Effector memory CD8-positive, alpha-beta T cell (primary cell): ENCODE results near the gene TNFRSF6B.

ENCODE experiments used
- ATAC-seq: fragments of 150-1000 bp; cut with Tn5 transposase; replicated peaks from 2 replicates; pipeline ENCODE4 v1.10.0; 2021; ENCODE audit warnings: mild to moderate bottlenecking, moderate library complexity
- DNase-seq, 3 experiments: peaks; one replicate each; pipeline ENCODE4 v3.0.0; 2021
- H3K27ac Mint-ChIP-seq, 2 donors: one replicate each; pipeline ENCODE4 v1.8.0; 2022; ENCODE audit warnings: mild to moderate bottlenecking in 2 of 2, mixed read lengths in 2 of 2, moderate library complexity in 2 of 2
- H3K27me3 Mint-ChIP-seq, 2 donors: one replicate each; pipeline ENCODE4 v1.8.0; 2022; ENCODE audit warnings: mixed read lengths in 2 of 2
- H3K36me3 Mint-ChIP-seq: one replicate; pipeline ENCODE4 v1.8.0; 2022; ENCODE audit warnings: mild to moderate bottlenecking, moderate library complexity, mixed read lengths; ENCODE audit not compliant: insufficient read depth
- H3K4me1 Mint-ChIP-seq, 2 donors: one replicate each; pipeline ENCODE4 v1.8.0; 2022; ENCODE audit warnings: low read depth in 2 of 2, mixed read lengths in 2 of 2
- H3K4me3 Mint-ChIP-seq, 2 donors: one replicate each; pipeline ENCODE4 v1.8.0; 2022; ENCODE audit warnings: mild to moderate bottlenecking in 2 of 2, mixed read lengths in 2 of 2, moderate library complexity in 2 of 2
- H3K9me3 Mint-ChIP-seq, 2 donors: one replicate each; pipeline ENCODE4 v1.8.0; 2022; ENCODE audit warnings: mixed read lengths in 2 of 2

TNFRSF6B gene

GRCh38 chr20:63741354-63741675, 44.9 kb downstream of the TNFRSF6B start:
- Mint-ChIP-seq H3K36me3 (peaks cover 35% of the 10 kb centered on the region), H3K4me1 (peaks cover 1 to 11% of the 10 kb centered on the region in 2 donors), H3K27me3 (no peaks in the 10 kb centered on the region), H3K9me3 (no peaks in the 10 kb centered on the region), H3K4me3 (peak overlapping the region; percentile 61 to 67), H3K27ac (peak overlapping the region in 1 of 2 donors; percentile 49)
- ATAC-seq (no peak), DNase-seq (no peak)

DNA sequence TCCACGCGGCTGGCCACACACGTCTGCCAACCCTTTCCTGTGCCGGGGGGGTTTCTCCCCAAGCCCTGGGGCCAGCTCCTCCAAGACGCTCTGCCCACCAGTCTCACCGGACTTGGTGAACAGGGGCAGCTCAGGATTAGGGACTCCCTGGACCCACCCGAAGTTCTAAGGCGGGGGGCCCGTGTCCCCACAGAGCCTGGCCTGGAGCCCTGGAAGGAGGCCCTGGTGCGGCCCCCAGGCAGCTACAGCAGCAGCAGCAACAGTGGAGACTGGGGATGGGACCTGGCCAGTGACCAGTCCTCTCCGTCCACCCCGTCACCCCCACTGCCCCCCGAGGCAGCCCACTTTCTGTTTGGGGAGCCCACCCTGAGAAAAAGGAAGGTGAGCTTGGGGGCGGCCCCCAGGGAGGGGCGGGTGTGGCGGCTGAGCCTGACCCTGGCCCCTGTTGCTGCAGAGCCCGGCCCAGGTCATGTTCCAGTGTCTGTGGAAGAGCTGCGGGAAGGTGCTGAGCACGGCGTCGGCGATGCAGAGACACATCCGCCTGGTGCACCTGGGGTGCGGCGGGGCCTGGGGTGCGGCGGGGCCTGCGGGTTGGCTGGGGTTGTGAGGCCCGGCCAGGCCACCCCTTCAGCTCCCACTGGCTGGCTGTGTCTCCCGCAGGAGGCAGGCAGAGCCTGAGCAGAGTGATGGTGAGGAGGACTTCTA, 45.4 kb downstream of the TNFRSF6B start:
- ATAC-seq = no peak
- H3K4me3 Mint-ChIP-seq = peak overlapping the region; percentile 61 to 67
- H3K9me3 Mint-ChIP-seq = no peaks in the 10 kb centered on the region

DNA sequence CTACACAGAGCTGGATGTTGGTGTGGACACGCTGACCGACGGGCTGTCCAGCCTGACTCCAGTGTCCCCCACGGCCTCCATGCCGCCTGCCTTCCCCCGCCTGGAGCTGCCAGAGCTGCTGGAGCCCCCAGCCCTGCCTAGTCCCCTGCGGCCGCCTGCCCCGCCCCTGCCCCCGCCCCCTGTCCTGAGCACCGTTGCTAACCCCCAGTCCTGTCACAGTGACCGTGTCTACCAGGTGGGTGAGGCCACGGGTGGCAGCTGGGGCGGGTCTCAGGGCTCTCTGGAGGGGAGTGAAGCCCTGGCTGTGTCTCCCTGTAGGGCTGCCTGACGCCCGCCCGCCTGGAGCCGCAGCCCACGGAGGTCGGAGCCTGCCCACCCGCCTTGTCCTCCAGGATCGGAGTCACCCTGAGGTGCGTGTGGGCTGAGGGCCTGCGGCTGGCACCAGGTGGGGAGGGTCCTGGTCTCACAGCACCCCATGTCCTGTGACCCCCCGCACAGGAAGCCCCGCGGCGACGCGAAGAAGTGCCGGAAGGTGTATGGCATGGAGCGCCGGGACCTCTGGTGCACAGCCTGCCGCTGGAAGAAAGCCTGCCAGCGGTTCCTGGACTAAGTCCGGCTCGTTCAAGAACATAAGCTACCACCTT, 46.1 kb downstream of the TNFRSF6B start:
- DNase-seq (no peak), ATAC-seq (no peak)
- Mint-ChIP-seq H3K9me3 (no peaks in the 10 kb centered on the region), H3K27ac (no peak overlapping the region), H3K4me1 (peaks cover 0 to 10% of the 10 kb centered on the region in 2 donors), H3K27me3 (no peaks in the 10 kb centered on the region), H3K4me3 (no peak overlapping the region), H3K36me3 (peaks cover 24% of the 10 kb centered on the region)

More for the DNA sequence above, 45.4 kb downstream of the TNFRSF6B start:
- DNase-seq = no peak
- Mint-ChIP-seq H3K4me1 (peaks cover 0 to 10% of the 10 kb centered on the region in 2 donors), H3K27ac (peak overlapping the region in 1 of 2 donors; percentile 49), H3K27me3 (no peaks in the 10 kb centered on the region), H3K36me3 (peaks cover 30% of the 10 kb centered on the region)

GRCh38 chr20:63743210-63743970, 46.9 kb downstream of the TNFRSF6B start:
- Mint-ChIP-seq H3K27me3 (no peaks in the 10 kb centered on the region), H3K9me3 (no peaks in the 10 kb centered on the region), H3K36me3 (peaks cover 20% of the 10 kb centered on the region), H3K4me1 (peaks cover 0 to 8% of the 10 kb centered on the region in 2 donors), H3K27ac (no peak overlapping the region), H3K4me3 (no peak overlapping the region)
- ATAC-seq (no peak), DNase-seq (no peak)

DNA sequence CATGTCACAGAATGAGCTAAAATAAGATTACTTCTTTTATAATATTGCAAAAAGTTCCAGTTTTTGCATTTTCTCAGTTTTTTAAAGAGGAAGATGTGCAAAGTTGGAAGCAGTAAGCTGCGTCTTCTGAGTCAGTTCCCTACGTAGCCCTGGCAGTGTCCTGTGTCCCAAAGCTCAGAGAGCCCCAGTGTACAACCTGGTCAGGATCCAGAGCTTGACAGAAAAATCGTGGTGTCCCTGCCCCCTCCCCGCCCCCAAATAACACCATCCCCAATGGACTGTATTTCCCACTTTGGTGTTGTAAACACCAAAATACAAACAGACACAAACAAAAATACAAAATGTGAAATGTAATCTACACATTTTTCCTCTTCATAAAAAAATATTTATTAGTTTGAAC, 47.7 kb downstream of the TNFRSF6B start:
- Mint-ChIP-seq H3K4me1 (peaks cover 4 to 9% of the 10 kb centered on the region in 2 donors), H3K36me3 (peaks cover 14% of the 10 kb centered on the region), H3K27me3 (no peaks in the 10 kb centered on the region), H3K27ac (no peak overlapping the region), H3K4me3 (no peak overlapping the region), H3K9me3 (no peaks in the 10 kb centered on the region)
- ATAC-seq (no peak), DNase-seq (no peak)

DNA sequence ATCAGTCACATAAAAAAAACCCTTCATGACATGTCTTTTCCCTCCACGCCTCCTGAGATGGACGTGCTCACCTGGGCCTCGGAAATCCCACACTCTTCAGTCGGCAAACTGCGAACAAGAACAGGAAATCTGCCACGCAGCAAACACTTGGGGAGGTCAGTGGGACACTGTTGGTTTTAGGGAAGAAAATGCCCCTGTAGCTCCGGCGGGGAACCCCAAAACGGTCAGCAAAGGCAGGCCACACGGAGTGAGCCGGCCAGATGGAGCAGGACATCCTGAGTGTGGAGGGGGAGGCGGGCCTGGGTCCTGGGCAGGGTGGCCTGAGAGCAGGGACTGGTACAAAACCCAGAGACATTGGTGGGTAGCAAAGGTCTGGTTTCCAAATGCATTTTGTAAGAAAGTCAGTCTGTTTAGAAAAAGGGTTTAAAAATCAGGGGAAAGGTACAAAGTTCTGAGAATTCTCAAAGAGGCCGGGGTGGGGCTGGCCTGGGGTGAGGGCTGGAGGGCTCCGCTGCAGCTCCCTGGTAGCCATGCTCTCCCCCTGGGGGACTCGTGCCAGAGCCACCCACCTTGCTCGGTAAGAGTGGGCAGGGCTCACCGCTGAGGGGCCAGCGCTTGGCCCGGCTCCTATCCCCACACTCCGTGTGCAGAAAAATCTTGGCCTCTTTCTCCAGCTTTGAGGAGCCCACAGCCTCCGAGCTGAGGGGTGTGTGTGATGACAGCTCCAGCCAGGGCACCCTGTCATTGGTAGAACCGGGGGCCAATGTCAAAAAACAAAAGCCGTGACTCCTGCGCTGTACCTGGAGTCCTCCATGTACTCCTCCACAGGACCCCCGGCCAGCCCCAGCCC, 48.3 kb downstream of the TNFRSF6B start:
- no peaks in the 10 kb centered on the region for H3K27me3 Mint-ChIP-seq
- H3K4me1 Mint-ChIP-seq = peaks cover 4 to 11% of the 10 kb centered on the region in 2 donors
- H3K9me3 Mint-ChIP-seq = no peaks in the 10 kb centered on the region
- H3K4me3 Mint-ChIP-seq = no peak overlapping the region
- ATAC-seq (no peak), DNase-seq (no peak)
- peaks cover 14% of the 10 kb centered on the region for H3K36me3 Mint-ChIP-seq
- H3K27ac Mint-ChIP-seq = peak overlapping the region in 1 of 2 donors; percentile 49

GRCh38 chr20:63745424-63745805, 49.0 kb downstream of the TNFRSF6B start:
- Mint-ChIP-seq H3K27ac (no peak overlapping the region), H3K4me3 (no peak overlapping the region), H3K9me3 (no peaks in the 10 kb centered on the region), H3K4me1 (peaks cover 4 to 11% of the 10 kb centered on the region in 2 donors), H3K27me3 (no peaks in the 10 kb centered on the region), H3K36me3 (peaks cover 14% of the 10 kb centered on the region)
- no peak for DNase-seq
- ATAC-seq = no peak

DNA sequence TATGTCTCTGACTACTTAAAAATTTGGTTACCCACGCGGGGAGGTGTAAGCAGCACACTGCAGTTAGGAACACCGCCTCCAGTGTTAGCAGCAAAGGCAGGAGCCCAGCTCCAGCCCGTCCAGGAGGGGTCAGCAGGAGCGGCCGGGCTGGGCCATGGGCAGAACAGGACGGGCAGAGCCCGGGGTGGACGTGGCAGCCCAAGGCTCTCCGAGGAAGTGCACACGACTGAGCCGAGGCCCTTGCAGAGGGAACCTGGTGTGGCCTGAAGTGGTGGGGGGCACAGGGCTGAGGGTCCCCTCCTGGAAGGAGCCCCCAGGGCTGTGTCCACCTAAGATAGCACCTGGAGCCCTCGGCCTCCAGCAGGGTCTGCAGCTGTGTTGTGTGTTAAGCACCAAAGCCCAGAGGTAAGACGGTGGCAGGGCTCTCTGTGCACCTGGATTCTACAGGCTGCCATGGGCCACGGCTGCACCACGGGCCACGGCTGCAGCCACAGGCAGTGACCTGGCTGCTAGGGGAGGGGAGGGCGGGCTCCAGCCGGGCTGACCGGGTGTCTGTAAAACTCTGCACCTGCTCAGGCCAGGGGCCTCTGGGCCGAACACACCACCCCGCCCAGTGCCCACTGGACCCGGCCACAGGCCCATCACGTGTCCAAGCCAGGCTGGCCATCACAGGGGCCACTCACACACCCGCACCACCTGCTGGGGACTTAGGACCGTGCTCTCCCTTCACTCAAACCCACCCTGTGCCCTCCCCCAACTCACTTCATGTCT, 49.7 kb downstream of the TNFRSF6B start:
- ATAC-seq = no peak
- H3K9me3 Mint-ChIP-seq = no peaks in the 10 kb centered on the region
- no peak overlapping the region for H3K4me3 Mint-ChIP-seq
- DNase-seq = no peak
- peaks cover 6 to 16% of the 10 kb centered on the region in 2 donors for H3K4me1 Mint-ChIP-seq
- H3K36me3 Mint-ChIP-seq = peaks cover 10% of the 10 kb centered on the region
- no peaks in the 10 kb centered on the region for H3K27me3 Mint-ChIP-seq
- no peak overlapping the region for H3K27ac Mint-ChIP-seq

DNA sequence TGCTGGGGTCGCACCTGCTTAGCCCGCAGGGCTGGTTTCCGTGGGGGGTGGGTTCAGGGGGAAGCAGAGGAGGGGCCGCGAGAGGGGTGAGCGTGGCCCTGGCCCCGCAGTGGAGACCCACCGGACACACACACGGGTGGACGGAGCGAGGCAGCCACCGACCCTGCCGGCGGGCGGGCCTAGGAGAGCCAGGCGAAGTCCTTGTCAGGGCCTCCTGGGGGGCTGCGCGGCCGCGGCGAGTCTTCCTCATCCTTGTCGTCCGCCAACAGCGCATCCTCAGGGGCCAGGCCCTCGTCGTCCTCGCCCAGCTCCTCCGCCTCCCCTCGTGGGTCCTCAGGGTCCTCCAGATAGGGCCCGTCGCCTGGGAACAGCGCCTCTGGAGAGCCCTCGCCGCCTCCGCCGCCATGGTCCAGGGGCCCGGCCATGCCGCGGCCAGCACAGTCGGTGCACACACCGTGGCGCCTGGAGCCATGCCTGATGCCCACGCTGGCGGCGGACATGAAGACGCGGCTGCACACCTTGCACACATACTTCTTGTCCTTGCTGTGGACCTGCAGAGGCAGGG, 50.4 kb downstream of the TNFRSF6B start:
- no peak overlapping the region for H3K27ac Mint-ChIP-seq
- no peaks in the 10 kb centered on the region for H3K9me3 Mint-ChIP-seq
- DNase-seq = no peak
- peaks cover 7% of the 10 kb centered on the region for H3K36me3 Mint-ChIP-seq
- no peak for ATAC-seq
- no peak overlapping the region for H3K4me3 Mint-ChIP-seq
- H3K27me3 Mint-ChIP-seq = no peaks in the 10 kb centered on the region
- peaks cover 9 to 18% of the 10 kb centered on the region in 2 donors for H3K4me1 Mint-ChIP-seq

DNA sequence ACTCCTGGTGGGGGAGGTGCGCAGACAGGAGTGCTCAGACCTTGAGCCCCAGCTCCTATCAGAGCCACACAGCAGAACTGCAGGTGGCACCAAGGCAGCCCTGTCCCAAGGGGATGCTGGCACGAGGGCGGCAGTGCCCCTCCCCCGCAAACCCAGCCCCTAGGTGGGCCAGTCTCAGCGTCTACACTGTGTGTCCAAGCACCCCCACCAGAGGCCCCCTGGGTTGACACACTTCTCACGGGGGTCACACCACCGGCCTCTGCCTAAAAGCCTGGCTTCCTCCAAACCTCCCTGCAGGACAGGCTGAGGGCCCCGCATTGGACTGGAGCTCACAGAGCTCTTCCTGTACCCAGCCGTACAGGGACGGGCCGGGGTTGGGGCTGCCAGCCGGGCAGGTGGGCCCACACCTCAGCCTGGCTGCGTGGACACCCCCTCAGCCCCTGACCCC, 51.2 kb downstream of the TNFRSF6B start:
- H3K9me3 Mint-ChIP-seq = no peaks in the 10 kb centered on the region
- no peak for ATAC-seq

More for the DNA sequence above, 51.2 kb downstream of the TNFRSF6B start:
- H3K4me1 Mint-ChIP-seq = peaks cover 9 to 20% of the 10 kb centered on the region in 2 donors
- H3K36me3 Mint-ChIP-seq = peaks cover 7% of the 10 kb centered on the region
- no peak overlapping the region for H3K4me3 Mint-ChIP-seq
- H3K27me3 Mint-ChIP-seq = no peaks in the 10 kb centered on the region
- no peak for DNase-seq
- no peak overlapping the region for H3K27ac Mint-ChIP-seq
